HG02981 (cell line): ENCODE data around the gene PCDHGA1.
"Not testable (repeated sequence)": the region's sequence is repeated elsewhere in the genome, so short reads cannot be mapped to it uniquely, and the experiment has no call there.

Experiments used
- ATAC-seq: cut with Tn5 transposase; IDR thresholded peaks from one replicate; pipeline ENCODE4 v1.9.1; 2021; ENCODE audit warnings: mild to moderate bottlenecking, moderate library complexity; ENCODE audit not compliant: unreplicated experiment

The PCDHGA1 gene

DNA sequence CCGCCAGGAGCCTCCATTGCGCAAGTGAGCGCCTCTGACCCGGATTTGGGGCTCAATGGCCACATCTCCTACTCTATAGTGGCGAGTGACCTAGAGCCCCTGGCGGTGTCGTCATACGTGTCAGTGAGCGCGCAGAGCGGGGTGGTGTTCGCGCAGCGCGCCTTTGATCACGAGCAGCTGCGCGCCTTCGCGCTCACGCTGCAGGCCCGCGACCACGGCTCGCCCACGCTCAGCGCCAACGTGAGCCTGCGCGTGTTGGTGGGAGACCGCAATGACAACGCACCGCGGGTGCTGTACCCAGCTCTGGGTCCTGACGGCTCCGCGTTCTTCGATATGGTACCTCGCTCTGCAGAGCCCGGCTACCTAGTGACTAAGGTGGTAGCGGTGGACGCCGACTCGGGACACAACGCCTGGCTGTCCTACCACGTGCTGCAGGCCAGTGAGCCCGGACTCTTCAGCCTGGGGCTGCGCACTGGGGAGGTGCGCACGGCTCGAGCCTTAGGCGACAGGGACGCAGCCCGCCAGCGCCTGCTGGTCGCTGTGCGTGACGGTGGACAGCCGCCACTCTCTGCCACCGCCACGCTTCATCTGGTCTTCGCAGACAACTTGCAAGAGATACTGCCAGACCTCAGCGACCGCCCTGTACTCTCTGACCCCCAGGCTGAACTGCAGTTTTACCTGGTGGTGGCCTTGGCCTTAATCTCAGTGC lies 79.4 kb downstream of the PCDHGA1 start:
- ATAC-seq, result no peak

DNA sequence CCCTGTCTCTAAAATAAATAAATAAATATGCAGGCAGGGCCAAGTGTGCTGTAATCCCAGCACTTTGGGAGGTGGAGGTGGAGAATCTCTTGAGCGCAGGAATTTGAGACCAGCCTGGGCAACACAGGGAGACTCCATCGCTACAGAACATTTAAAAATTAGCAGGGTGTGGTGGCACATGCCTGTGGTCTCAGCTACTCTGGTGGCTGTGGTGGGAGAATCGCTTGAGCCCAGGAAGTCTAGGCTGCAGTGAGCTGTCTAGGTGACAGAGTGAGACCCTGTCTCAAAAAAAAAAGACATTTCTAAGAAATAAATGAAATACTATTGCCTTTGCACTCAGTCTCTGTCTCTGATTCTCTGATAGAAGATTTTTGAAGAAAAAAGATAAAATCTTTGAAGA lies 81.3 kb downstream of the PCDHGA1 start:
- no peak for ATAC-seq

DNA sequence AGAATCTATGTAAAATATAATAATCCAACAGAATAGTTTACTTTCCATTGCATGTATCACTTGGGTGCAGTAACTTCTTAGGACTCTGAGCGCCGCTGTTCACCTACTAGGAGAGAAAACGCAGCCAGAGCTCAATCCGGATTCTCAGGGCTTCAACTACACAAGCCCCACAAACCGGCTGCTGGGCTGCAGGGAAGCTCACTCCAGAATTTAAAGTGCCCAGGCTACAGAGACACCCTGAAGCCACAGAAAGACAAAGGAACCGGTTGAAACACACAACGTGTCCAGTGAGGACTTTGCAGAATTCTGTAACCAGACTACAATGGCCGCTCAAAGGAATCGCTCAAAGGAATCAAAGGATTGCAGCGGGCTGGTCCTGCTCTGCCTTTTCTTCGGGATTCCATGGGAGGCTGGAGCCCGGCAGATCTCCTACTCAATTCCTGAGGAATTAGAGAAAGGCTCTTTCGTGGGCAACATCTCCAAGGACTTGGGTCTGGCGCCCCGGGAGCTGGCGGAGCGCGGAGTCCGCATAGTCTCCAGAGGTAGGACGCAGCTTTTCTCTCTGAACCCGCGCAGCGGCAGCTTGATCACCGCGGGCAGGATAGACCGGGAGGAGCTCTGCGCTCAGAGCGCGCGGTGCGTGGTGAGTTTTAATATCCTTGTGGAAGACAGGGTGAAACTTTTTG lies 82.7 kb downstream of the PCDHGA1 start, which contains the start of gene PCDHGA10:
PCDHGA10 (plus strand) TSS at position 134 of the 686 bp plus-strand sequence; CDS start at position 323, 189 bp downstream.
- peak; percentile 54 for ATAC-seq

GRCh38 chr5:141413540-141414069 lies 83.3 kb downstream of the PCDHGA1 start:
- no peak for ATAC-seq

GRCh38 chr5:141414548-141415274 lies 84.4 kb downstream of the PCDHGA1 start:
- not testable (repeated sequence) for ATAC-seq

DNA sequence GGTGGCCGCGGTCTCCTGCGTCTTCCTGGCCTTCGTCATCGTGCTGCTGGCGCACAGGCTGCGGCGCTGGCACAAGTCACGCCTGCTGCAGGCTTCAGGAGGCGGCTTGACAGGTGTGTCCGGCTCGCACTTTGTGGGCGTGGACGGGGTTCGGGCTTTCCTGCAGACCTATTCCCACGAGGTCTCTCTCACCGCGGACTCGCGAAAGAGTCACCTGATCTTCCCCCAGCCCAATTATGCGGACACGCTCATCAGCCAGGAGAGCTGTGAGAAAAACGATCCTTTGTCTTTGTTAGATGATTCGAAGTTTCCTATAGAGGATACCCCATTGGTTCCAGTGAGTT lies 84.9 kb downstream of the PCDHGA1 start:
- not testable (repeated sequence) for ATAC-seq

DNA sequence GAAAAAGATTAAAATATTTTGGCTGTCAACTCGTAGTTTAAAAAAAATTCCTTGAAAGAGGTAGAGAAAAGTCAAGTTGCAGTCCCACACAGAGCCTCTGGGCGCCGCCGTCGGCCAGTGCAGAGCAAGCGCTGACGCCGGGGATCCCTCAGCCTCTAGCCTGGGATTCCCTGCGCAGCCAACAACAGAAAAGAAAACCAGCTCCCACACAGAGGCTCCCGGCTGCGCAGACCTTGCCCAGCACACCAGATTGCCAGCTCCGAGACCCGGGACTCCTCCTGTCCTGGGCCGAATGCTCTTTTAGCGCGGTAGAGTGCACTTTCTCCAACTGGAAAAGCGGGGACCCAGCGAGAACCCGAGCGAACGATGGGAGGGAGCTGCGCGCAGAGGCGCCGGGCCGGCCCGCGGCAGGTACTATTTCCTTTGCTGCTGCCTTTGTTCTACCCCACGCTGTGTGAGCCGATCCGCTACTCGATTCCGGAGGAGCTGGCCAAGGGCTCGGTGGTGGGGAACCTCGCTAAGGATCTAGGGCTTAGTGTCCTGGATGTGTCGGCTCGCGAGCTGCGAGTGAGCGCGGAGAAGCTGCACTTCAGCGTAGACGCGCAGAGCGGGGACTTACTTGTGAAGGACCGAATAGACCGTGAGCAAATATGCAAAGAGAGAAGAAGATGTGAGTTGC lies 87.3 kb downstream of the PCDHGA1 start, which contains the start of gene PCDHGB7:
PCDHGB7 (plus strand) TSS at position 184 of the 679 bp plus-strand sequence; CDS start at position 367, 183 bp downstream.
- ATAC-seq, result peak; percentile 81

DNA sequence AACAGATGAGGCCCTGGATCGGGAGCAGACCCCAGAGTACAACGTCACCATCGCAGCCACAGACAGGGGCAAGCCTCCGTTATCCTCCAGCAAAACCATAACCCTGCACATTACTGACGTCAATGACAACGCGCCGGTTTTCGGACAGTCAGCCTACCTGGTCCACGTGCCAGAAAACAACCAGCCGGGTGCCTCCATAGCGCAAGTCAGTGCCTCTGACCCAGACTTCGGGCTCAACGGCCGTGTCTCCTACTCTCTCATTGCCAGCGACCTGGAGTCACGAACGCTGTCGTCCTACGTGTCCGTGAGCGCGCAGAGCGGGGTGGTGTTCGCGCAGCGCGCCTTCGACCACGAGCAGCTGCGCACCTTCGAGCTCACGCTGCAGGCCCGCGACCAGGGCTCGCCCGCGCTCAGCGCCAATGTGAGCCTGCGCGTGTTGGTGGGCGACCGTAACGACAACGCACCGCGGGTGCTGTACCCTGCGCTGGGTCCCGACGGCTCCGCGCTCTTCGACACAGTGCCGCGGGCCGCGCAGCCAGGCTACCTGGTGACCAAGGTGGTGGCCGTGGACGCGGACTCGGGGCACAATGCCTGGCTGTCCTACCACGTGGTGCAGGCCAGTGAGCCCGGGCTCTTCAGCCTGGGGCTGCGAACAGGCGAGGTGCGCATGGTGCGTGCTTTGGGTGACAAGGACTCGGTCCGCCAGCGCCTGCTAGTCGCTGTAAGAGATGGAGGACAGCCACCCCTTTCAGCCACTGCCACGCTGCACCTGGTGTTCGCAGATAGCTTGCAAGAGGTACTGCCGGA lies 89.0 kb downstream of the PCDHGA1 start:
- ATAC-seq, result no peak

GRCh38 chr5:141420855-141421488 lies 90.7 kb downstream of the PCDHGA1 start, which contains the start of gene PCDHGA11:
PCDHGA11 (plus strand) TSS chr5:141421051; CDS start chr5:141421228, 177 bp downstream.
- ATAC-seq, result peak; percentile 34

DNA sequence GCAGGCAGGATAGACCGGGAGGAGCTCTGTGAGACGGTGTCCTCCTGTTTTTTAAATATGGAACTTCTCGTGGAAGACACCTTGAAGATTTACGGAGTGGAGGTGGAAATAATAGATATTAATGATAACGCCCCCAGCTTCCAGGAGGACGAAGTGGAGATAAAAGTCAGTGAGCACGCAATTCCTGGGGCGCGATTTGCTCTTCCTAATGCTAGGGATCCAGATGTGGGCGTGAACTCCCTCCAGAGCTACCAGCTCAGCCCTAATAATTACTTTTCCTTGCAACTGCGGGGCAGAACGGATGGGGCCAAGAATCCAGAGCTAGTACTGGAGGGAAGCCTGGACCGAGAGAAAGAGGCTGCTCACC lies 91.2 kb downstream of the PCDHGA1 start:
- no peak for ATAC-seq

DNA sequence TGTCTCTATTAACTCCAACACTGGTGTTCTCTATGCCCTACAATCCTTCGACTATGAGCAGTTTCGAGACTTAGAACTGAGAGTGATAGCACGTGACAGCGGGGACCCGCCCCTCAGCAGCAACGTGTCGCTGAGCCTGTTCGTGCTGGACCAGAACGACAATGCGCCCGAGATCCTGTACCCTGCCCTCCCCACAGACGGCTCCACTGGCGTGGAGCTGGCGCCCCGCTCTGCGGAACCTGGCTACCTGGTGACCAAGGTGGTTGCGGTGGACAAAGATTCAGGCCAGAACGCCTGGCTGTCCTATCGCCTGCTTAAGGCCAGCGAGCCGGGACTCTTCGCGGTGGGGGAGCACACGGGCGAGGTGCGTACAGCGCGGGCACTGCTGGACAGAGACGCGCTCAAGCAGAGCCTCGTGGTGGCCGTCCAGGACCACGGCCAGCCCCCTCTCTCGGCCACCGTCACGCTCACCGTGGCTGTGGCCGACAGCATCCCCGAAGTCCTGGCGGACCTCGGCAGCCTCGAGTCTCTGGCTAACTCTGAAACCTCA lies 92.5 kb downstream of the PCDHGA1 start:
- ATAC-seq, result no peak

- ATAC-seq, result no peak
Observed at GRCh38 chr5:141427783-141428426, 97.6 kb downstream of the PCDHGA1 start.

DNA sequence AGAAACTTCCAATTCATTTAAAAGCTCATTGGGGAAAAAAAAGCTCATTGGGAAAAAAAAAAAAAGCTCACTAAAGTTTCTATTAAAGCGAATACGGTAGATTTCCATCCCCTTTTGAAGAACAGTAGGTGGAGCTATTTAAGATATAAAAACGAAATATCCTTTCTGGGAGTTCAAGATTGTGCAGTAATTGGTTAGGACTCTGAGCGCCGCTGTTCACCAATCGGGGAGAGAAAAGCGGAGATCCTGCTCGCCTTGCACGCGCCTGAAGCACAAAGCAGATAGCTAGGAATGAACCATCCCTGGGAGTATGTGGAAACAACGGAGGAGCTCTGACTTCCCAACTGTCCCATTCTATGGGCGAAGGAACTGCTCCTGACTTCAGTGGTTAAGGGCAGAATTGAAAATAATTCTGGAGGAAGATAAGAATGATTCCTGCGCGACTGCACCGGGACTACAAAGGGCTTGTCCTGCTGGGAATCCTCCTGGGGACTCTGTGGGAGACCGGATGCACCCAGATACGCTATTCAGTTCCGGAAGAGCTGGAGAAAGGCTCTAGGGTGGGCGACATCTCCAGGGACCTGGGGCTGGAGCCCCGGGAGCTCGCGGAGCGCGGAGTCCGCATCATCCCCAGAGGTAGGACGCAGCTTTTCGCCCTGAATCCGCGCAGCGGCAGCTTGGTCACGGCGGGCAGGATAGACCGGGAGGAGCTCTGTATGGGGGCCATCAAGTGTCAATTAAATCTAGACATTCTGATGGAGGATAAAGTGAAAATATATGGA lies 100.2 kb downstream of the PCDHGA1 start, which contains the start of gene PCDHGA12:
PCDHGA12 (plus strand) TSS at position 176 of the 782 bp plus-strand sequence; CDS start at position 429, 253 bp downstream.
- peak; percentile 87 for ATAC-seq

GRCh38 chr5:141431286-141431685 lies 101.0 kb downstream of the PCDHGA1 start:
- no peak for ATAC-seq

DNA sequence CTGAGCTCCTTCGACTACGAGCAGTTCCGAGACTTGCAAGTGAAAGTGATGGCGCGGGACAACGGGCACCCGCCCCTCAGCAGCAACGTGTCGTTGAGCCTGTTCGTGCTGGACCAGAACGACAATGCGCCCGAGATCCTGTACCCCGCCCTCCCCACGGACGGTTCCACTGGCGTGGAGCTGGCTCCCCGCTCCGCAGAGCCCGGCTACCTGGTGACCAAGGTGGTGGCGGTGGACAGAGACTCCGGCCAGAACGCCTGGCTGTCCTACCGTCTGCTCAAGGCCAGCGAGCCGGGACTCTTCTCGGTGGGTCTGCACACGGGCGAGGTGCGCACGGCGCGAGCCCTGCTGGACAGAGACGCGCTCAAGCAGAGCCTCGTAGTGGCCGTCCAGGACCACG lies 102.0 kb downstream of the PCDHGA1 start:
- ATAC-seq, result not testable (repeated sequence)

DNA sequence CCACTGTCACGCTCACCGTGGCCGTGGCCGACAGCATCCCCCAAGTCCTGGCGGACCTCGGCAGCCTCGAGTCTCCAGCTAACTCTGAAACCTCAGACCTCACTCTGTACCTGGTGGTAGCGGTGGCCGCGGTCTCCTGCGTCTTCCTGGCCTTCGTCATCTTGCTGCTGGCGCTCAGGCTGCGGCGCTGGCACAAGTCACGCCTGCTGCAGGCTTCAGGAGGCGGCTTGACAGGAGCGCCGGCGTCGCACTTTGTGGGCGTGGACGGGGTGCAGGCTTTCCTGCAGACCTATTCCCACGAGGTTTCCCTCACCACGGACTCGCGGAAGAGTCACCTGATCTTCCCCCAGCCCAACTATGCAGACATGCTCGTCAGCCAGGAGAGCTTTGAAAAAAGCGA lies 102.4 kb downstream of the PCDHGA1 start:
- not testable (repeated sequence) for ATAC-seq

DNA sequence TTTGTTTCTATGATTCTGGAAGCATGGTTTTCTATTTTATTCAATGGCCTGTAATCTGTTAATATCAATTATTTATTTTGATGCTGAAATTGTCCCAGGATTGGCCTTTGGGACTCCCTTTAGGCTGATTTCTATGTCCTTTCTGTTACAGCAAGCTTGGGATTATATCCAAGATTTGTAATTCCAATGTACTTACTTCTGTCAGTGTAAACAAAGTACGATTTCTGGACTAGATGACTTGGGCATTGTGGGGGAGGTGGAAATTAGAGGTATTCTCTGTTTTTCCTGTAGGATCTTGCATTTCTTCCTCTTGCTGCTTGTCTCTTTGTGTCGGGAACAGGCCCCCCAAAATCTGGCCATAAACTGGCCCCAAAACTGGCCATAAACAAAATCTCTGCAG lies 103.7 kb downstream of the PCDHGA1 start:
- ATAC-seq, result no peak

GRCh38 chr5:141437221-141437620 lies 106.9 kb downstream of the PCDHGA1 start:
- no peak for ATAC-seq
